Transverse colon (tissue), 4 donors: ENCODE data around the gene NUP210. TPM values are rescaled to one million over a fixed set of nuclear protein-coding genes. Genes with fewer than 3 reads are reported as not detected.

ENCODE experiments used
- DNase-seq: peaks from one replicate; pipeline ENCODE4 v3.0.0-alpha.2; 2019
- H3K27ac ChIP-seq, 4 donors: fragments of 200-600 bp; sonication (generic); 2 replicates each; pipeline ENCODE4 v1.5.1; 2016 to 2018; ENCODE audit warnings: inconsistent platforms in 4 of 4
- H3K27me3 ChIP-seq: fragments of 200-600 bp; sonication (generic); 2 replicates; pipeline ENCODE4 v1.5.1; 2017; ENCODE audit warnings: inconsistent platforms
- H3K36me3 ChIP-seq, 4 donors: fragments of 200-600 bp; sonication (generic); 2 replicates each; pipeline ENCODE4 v1.5.1; 2017 to 2019; ENCODE audit warnings: inconsistent platforms in 4 of 4
- H3K4me1 ChIP-seq, 4 donors: fragments of 200-600 bp; sonication (generic); 2 replicates each; pipeline ENCODE4 v1.5.1; 2017 to 2020; ENCODE audit warnings: inconsistent platforms in 4 of 4
- H3K4me3 ChIP-seq, 4 donors: fragments of 200-600 bp; sonication (generic); 1 replicate in 1 of 4; 2 replicates in 3 of 4; pipeline versions ENCODE4 v1.5.1 to v1.6.1; 2017 to 2019; ENCODE audit warnings: inconsistent platforms in 4 of 4
- H3K9me3 ChIP-seq, 2 donors: fragments of 200-600 bp; sonication (generic); 2 replicates each; pipeline ENCODE4 v1.5.1; 2017 to 2019; ENCODE audit warnings: inconsistent platforms in 2 of 2
- CTCF ChIP-seq, 5 experiments: fragments of 200-600 bp in 3 of 5; fragments of 450-650 bp in 2 of 5; sonication (generic) in 3 of 5; IDR thresholded peaks; 1 replicate in 2 of 5; 2 replicates in 3 of 5; pipeline ENCODE4 v1.5.1; 2016 to 2017; ENCODE audit warnings: antibody characterized with exemption in 5 of 5, inconsistent platforms in 3 of 5, mild to moderate bottlenecking in 2 of 5, moderate library complexity in 1 of 5
- EP300 ChIP-seq: sonication (generic); formaldehyde crosslinking; IDR thresholded peaks from one replicate; pipeline ENCODE4 v1.6.1; 2017; ENCODE audit warnings: antibody characterized with exemption, low read depth
- POLR2A ChIP-seq: fragments of 450-650 bp; IDR thresholded peaks from one replicate; pipeline ENCODE4 v1.6.1; 2016; ENCODE audit warnings: antibody characterized with exemption, mild to moderate bottlenecking, moderate library complexity
- POLR2AphosphoS5 ChIP-seq, 3 donors: sonication (generic); formaldehyde crosslinking; IDR thresholded peaks; one replicate each; pipeline ENCODE4 v1.6.1; 2016; ENCODE audit warnings: antibody characterized with exemption in 3 of 3
- WGBS, 2 donors: methylation state at CpG; one replicate each; pipeline ENCODE4 v1.1.5; 2018; ENCODE audit warnings: low coverage in 1 of 2; 5-methylcytosine and 5-hydroxymethylcytosine counted together
- in situ Hi-C, 4 donors: fragments of 200-750 bp; cut with MboI; loops; one replicate each; pipeline versions ENCODE4 v1.15.0 to v1.15.1; 2017; ENCODE audit warnings: low sequenced_read_pairs in 3 of 4, low pct_ligation_motif_present in 1 of 4, low pct_unique_long_range_greater_than_20kb in 1 of 4
- intact Hi-C: fragments of 100-400 bp; cut with DNase I; formaldehyde crosslinking; loops from one replicate; pipeline ENCODE4 v1.15.1; 2023; ENCODE audit warnings: low total_unique reads
- total RNA-seq, 4 donors: library from RNA; depleted of rRNA; stranded (reverse); fragments of >200 nt; gene quantifications; one replicate each; pipeline ENCODE4 v1.1.0, GENCODE V29; 2016

NUP210 gene
- total RNA-seq, 4 donors from 2014 or later, result 6.0 to 202 (median 14.6) TPM

GRCh38 chr3:13278783-13279531 lies 141.2 kb downstream of the NUP210 start:
- no peak for DNase-seq
- peaks cover 0 to 4% of the 10 kb centered on the region in 2 donors for H3K9me3 ChIP-seq
- H3K36me3 ChIP-seq, result no peaks in the 10 kb centered on the region
- in situ Hi-C loops, result no loop called here
- intact Hi-C loops, result no loop called here
- 50 to 82% methylated on average over 1 to 9 of the region's 9 CpGs for WGBS, 2 donors
- H3K4me1 ChIP-seq, result peaks cover 0 to 12% (median 8%) of the 10 kb centered on the region in 4 donors
- no peak overlapping the region for H3K4me3 ChIP-seq
- no peak overlapping the region for H3K27ac ChIP-seq
- TF ChIP-seq EP300 (no peak), POLR2A (no peak), CTCF (IDR thresholded peaks at IDR 0.05) (no peak)
- H3K27me3 ChIP-seq, result peaks cover 42% of the 10 kb centered on the region

- Histone ChIP-seq H3K36me3 (no peaks in the 10 kb centered on the region), H3K27ac (peak overlapping the region in 2 of 4 donors; percentile 16 to 55), H3K9me3 (no peaks in the 10 kb centered on the region), H3K4me1 (peaks cover 0 to 8% (median 5%) of the 10 kb centered on the region in 4 donors), H3K4me3 (no peak overlapping the region), H3K27me3 (peaks cover 33% of the 10 kb centered on the region)
- in situ Hi-C loops (no loop called here), intact Hi-C loops (no loop called here)
- DNase-seq, result no peak
- TF ChIP-seq POLR2A, result no peak
- TF ChIP-seq CTCF (IDR thresholded peaks at IDR 0.05), result no peak
- TF ChIP-seq POLR2AphosphoS5 (IDR thresholded peaks at IDR 0.05), result no peak
- TF ChIP-seq EP300, result no peak
- 44 to 51% methylated on average over 2 to 17 of the region's 17 CpGs for WGBS, 2 donors
These were observed 142.1 kb downstream of the NUP210 start for GRCh38 chr3:13277860-13278531.

GRCh38 chr3:13277196-13277813 lies 142.8 kb downstream of the NUP210 start:
- in situ Hi-C loops (no loop called here), intact Hi-C loops (no loop called here)
- no peak for TF ChIP-seq POLR2AphosphoS5 (IDR thresholded peaks at IDR 0.05)
- no peak for TF ChIP-seq POLR2A
- TF ChIP-seq EP300, result no peak
- TF ChIP-seq CTCF (IDR thresholded peaks at IDR 0.05), result no peak
- H3K27me3 ChIP-seq, result peaks cover 29% of the 10 kb centered on the region
- peaks cover 0 to 7% (median 3%) of the 10 kb centered on the region in 4 donors for H3K4me1 ChIP-seq
- no peak overlapping the region for H3K4me3 ChIP-seq
- peak overlapping the region in 2 of 4 donors; percentile 16 to 55 for H3K27ac ChIP-seq
- H3K9me3 ChIP-seq, result no peaks in the 10 kb centered on the region
- DNase-seq, result no peak
- 29 to 66% methylated on average over 3 to 16 of the region's 16 CpGs for whole genome bisulfite sequencing, 2 donors
- H3K36me3 ChIP-seq, result no peaks in the 10 kb centered on the region
